ENCODE data around the gene INTS14.

DNA sequence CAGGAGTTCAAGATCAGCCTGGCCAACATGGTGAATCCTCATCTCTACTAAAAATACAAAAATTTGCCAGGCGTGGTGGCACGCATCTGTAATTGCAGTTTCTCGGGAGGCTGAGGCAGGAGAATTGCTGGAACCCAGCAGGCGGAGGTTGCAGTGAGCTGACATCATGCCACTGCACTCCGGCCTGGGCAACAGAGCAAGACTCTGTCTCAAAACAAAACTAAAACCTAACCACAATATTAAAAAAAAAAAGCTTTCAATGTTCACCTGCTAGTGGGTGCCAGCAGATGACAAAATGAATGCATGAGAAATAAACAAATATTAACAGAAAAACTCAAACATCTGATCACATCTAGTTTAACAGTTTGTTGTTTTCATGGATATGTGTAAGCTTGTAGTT, 19.8 kb upstream of the INTS14 start:
- TF ChIP-seq, protein P1, sequence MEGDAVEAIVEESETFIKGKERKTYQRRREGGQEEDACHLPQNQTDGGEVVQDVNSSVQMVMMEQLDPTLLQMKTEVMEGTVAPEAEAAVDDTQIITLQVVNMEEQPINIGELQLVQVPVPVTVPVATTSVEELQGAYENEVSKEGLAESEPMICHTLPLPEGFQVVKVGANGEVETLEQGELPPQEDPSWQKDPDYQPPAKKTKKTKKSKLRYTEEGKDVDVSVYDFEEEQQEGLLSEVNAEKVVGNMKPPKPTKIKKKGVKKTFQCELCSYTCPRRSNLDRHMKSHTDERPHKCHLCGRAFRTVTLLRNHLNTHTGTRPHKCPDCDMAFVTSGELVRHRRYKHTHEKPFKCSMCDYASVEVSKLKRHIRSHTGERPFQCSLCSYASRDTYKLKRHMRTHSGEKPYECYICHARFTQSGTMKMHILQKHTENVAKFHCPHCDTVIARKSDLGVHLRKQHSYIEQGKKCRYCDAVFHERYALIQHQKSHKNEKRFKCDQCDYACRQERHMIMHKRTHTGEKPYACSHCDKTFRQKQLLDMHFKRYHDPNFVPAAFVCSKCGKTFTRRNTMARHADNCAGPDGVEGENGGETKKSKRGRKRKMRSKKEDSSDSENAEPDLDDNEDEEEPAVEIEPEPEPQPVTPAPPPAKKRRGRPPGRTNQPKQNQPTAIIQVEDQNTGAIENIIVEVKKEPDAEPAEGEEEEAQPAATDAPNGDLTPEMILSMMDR (IDR thresholded peaks at IDR 0.05), result no peak
- no peak for TF ChIP-seq EP300 (IDR thresholded peaks at IDR 0.05)
- no peak for TF ChIP-seq POLR2A (IDR thresholded peaks at IDR 0.05)
